HepG2 (cell line): ENCODE measurements around the gene NOSIP. TPM values are rescaled to one million over a fixed set of nuclear protein-coding genes. Genes with fewer than 3 reads are reported as not detected.
A peak's percentile ranks its signal among the peaks of the same experiment; 100 is the strongest.

Experiments used
- EHMT2 ChIP-seq: fragments of 200-600 bp; sonication (generic); IDR thresholded peaks from 2 replicates; pipeline ENCODE4 v1.7.0; 2017; ENCODE audit warnings: antibody characterized with exemption, low read depth, low read length, borderline replicate concordance
- EZH2 ChIP-seq: conservative IDR thresholded peaks from 2 replicates; pipeline ENCODE4 v1.6.1; 2012; ENCODE audit warnings: mild to moderate bottlenecking, low read depth, low read length, moderate library complexity
- HNRNPLL ChIP-seq: fragments of 200-400 bp; formaldehyde crosslinking; IDR thresholded peaks from 2 replicates; pipeline ENCODE4 v1.6.1; 2017; ENCODE audit warnings: mild to moderate bottlenecking, low read depth, low read length; ENCODE audit not compliant: poor library complexity, severe bottlenecking
- HOXA5 ChIP-seq: sonication (generic); formaldehyde crosslinking; IDR thresholded peaks from 2 replicates; pipeline ENCODE4 v1.4.0; 2020; ENCODE audit warnings: missing genetic modification reagents
- KDM4B ChIP-seq: sonication (generic); formaldehyde crosslinking; IDR thresholded peaks from 2 replicates; pipeline ENCODE4 v1.4.0; 2020; ENCODE audit warnings: missing genetic modification reagents
- KDM6A ChIP-seq: IDR thresholded peaks from 2 replicates; pipeline ENCODE4 v1.6.1; 2016; ENCODE audit warnings: low read depth
- MAZ ChIP-seq, 2 experiments: sonication (generic) in 1 of 2; formaldehyde crosslinking in 1 of 2; IDR thresholded peaks; 2 replicates each; pipeline versions ENCODE4 v1.5.0 to v1.6.1; 2012 to 2020; ENCODE audit warnings: low read depth in 2 of 2, mild to moderate bottlenecking in 2 of 2, borderline replicate concordance in 1 of 2, improper control_type of control experiment in 1 of 2, low read length in 1 of 2, missing genetic modification reagents in 1 of 2, moderate library complexity in 1 of 2
- NCOA2 ChIP-seq: sonication (generic); formaldehyde crosslinking; IDR thresholded peaks from 2 replicates; pipeline ENCODE4 v1.8.0; 2022; ENCODE audit warnings: inconsistent platforms
- NFE2L2 ChIP-seq: fragments of 150-350 bp; IDR thresholded peaks from 2 replicates; pipeline ENCODE4 v1.6.1; 2014; ENCODE audit warnings: low read length
- SIN3A ChIP-seq: IDR thresholded peaks from 2 replicates; pipeline ENCODE4 v1.6.1; 2011; ENCODE audit warnings: low read depth, mild to moderate bottlenecking, control low read depth, low read length, borderline replicate concordance
- XRCC5 ChIP-seq: fragments of 200-400 bp; formaldehyde crosslinking; optimal IDR thresholded peaks from 2 replicates; pipeline ENCODE3; 2017; ENCODE audit warnings: mild to moderate bottlenecking, low read length
- ZBTB38 ChIP-seq: sonication (generic); formaldehyde crosslinking; IDR thresholded peaks from 2 replicates; pipeline ENCODE4 v1.5.1; 2020; ENCODE audit warnings: mild to moderate bottlenecking, missing genetic modification reagents
- ZFYVE20 ChIP-seq: sonication (generic); formaldehyde crosslinking; IDR thresholded peaks from 2 replicates; pipeline ENCODE4 v1.8.0; 2023; ENCODE audit warnings: low read depth, mild to moderate bottlenecking, moderate library complexity, missing genetic modification reagents, borderline replicate concordance
- ZNF101 ChIP-seq: sonication (generic); formaldehyde crosslinking; IDR thresholded peaks from 2 replicates; pipeline ENCODE4 v1.4.0; 2020; ENCODE audit warnings: mild to moderate bottlenecking, low read depth, missing genetic modification reagents, borderline replicate concordance
- ZNF318 ChIP-seq: sonication (generic); formaldehyde crosslinking; IDR thresholded peaks from 2 replicates; pipeline ENCODE4 v1.4.0; 2020; ENCODE audit warnings: mild to moderate bottlenecking, missing genetic modification reagents
- ZNF484 ChIP-seq: sonication (generic); formaldehyde crosslinking; IDR thresholded peaks from 2 replicates; pipeline ENCODE4 v1.5.1; 2020; ENCODE audit warnings: mild to moderate bottlenecking, low read depth, missing genetic modification reagents, borderline replicate concordance
- ZNF496 ChIP-seq: sonication (generic); formaldehyde crosslinking; IDR thresholded peaks from 2 replicates; pipeline ENCODE4 v1.8.1; 2023; ENCODE audit warnings: mild to moderate bottlenecking, moderate library complexity, missing genetic modification reagents; ENCODE audit not compliant: insufficient replicate concordance
- ZNF878 ChIP-seq: sonication (generic); formaldehyde crosslinking; IDR thresholded peaks from 2 replicates; pipeline ENCODE4 v1.8.1; 2023; ENCODE audit warnings: mild to moderate bottlenecking, missing genetic modification reagents, moderate library complexity
- ZSCAN5A ChIP-seq: sonication (generic); formaldehyde crosslinking; IDR thresholded peaks from 2 replicates; pipeline ENCODE4 v1.8.0; 2022; ENCODE audit warnings: mild to moderate bottlenecking, missing genetic modification reagents, borderline replicate concordance
- polyA plus RNA-seq, 8 experiments: library from polyadenylated mRNA; depleted of rRNA in 3 of 8; stranded (reverse) in 7 of 8; unstranded in 1 of 8; fragments of >200 nt; fragmentation: Illumina TruSeq in 4 of 8; extraction: Trizol in 4 of 8; gene quantifications; 2 replicates each; pipeline versions ENCODE4 v1.2.1 to v1.2.3, GENCODE V29; 2011 to 2016; ENCODE audit warnings: low read depth in 4 of 8, missing spikeins in 1 of 8, mixed read lengths in 1 of 8; ENCODE audit not compliant: insufficient read depth in 1 of 8
- total RNA-seq, 5 experiments: library from RNA; depleted of rRNA; stranded (reverse); fragments of >200 nt; fragmentation: Illumina TruSeq; extraction: Trizol; gene quantifications; 2 replicates each; pipeline ENCODE4 v1.2.3, GENCODE V29; 2016; ENCODE audit warnings: low read depth in 1 of 5

The NOSIP gene
- total and polyA plus RNA-seq, 2 of the 13 experiments (the other 11 are each of a cell fraction or from before 2014, with no cell fraction given), result 54.3 to 78.0 TPM

- TF ChIP-seq ZBTB38 (CRISPR knock-in tag) (no peak), EHMT2 (no peak), ZNF484 (CRISPR knock-in tag) (no peak), KDM6A (CRISPR knock-in tag) (no peak), HOXA5 (CRISPR knock-in tag) (no peak), ZNF101 (CRISPR knock-in tag) (no peak), XRCC5 (no peak), NFE2L2 (no peak), EZH2 (no peak), ZSCAN5A (no peak), ZFYVE20 (CRISPR knock-in tag) (peak; percentile 86; the same call in 1 of the 2 replicates), MAZ (IDR thresholded peaks at IDR 0.05; ENCODE audit: borderline replicate concordance, low read depth, low read length) (peak; percentile 47; the same call in 1 of the 2 replicates), MAZ (CRISPR knock-in tag; IDR thresholded peaks at IDR 0.05; ENCODE audit: low read depth) (no peak; the same call in 1 of the 2 replicates), ZNF878 (no peak), KDM4B (no peak), ZNF318 (CRISPR knock-in tag) (no peak), NCOA2 (CRISPR knock-in tag) (peak; percentile 40), ZNF496 (CRISPR knock-in tag) (no peak), SIN3A (0 out of 2 replicates have a peak, but pooled peaks have one; percentile 35), HNRNPLL (peak; percentile 31)
Measured at GRCh38 chr19:49590071-49590970, 10.0 kb upstream of the NOSIP start (continued).
